ENCODE measurements around the gene TNRC18.
"Not testable (repeated sequence)": the region's sequence is repeated elsewhere in the genome, so short reads cannot be mapped to it uniquely, and the experiment has no call there.

TNRC18 gene

GRCh38 chr7:5361446-5362127 lies 62.0 kb downstream of the TNRC18 start:
- Histone ChIP-seq H3K27me3 (replicated peaks; ENCODE audit: control insufficient read depth, insufficient read depth, low read length, poor library complexity, severe bottlenecking) (no peaks in the 10 kb centered on the region), H3K27ac (ENCODE audit: insufficient read depth, low read length, poor library complexity, severe bottlenecking) (no peak overlapping the region), H3K9me3 (ENCODE audit: control insufficient read depth, low read length) (no peaks in the 10 kb centered on the region), H3K4me3 (ENCODE audit: insufficient read depth, low read depth, low read length, poor library complexity, severe bottlenecking) (no peak overlapping the region), H3K36me3 (ENCODE audit: control insufficient read depth, insufficient read depth, low read length) (peaks cover 51% of the 10 kb centered on the region), H3K4me1 (ENCODE audit: control insufficient read depth, insufficient read depth, low read length, poor library complexity, severe bottlenecking) (no peaks in the 10 kb centered on the region)
- DNase-seq: no peak

GRCh38 chr7:5360971-5361370 lies 62.7 kb downstream of the TNRC18 start:
- Histone ChIP-seq H3K27me3 (replicated peaks; ENCODE audit: control insufficient read depth, insufficient read depth, low read length, poor library complexity, severe bottlenecking) (no peaks in the 10 kb centered on the region), H3K4me3 (ENCODE audit: insufficient read depth, low read depth, low read length, poor library complexity, severe bottlenecking) (no peak overlapping the region), H3K4me1 (ENCODE audit: control insufficient read depth, insufficient read depth, low read length, poor library complexity, severe bottlenecking) (no peaks in the 10 kb centered on the region), H3K36me3 (ENCODE audit: control insufficient read depth, insufficient read depth, low read length) (peaks cover 57% of the 10 kb centered on the region), H3K27ac (ENCODE audit: insufficient read depth, low read length, poor library complexity, severe bottlenecking) (no peak overlapping the region), H3K9me3 (ENCODE audit: control insufficient read depth, low read length) (no peaks in the 10 kb centered on the region)
- DNase-seq: no peak

- Histone ChIP-seq H3K9me3 (ENCODE audit: control insufficient read depth, low read length) (no peaks in the 10 kb centered on the region), H3K27me3 (replicated peaks; ENCODE audit: control insufficient read depth, insufficient read depth, low read length, poor library complexity, severe bottlenecking) (no peaks in the 10 kb centered on the region), H3K36me3 (ENCODE audit: control insufficient read depth, insufficient read depth, low read length) (peaks cover 59% of the 10 kb centered on the region), H3K4me3 (ENCODE audit: insufficient read depth, low read depth, low read length, poor library complexity, severe bottlenecking) (no peak overlapping the region), H3K4me1 (ENCODE audit: control insufficient read depth, insufficient read depth, low read length, poor library complexity, severe bottlenecking) (no peaks in the 10 kb centered on the region), H3K27ac (ENCODE audit: insufficient read depth, low read length, poor library complexity, severe bottlenecking) (no peak overlapping the region)
- no peak for DNase-seq
Measured at GRCh38 chr7:5360451-5360850, 63.2 kb downstream of the TNRC18 start.

GRCh38 chr7:5360021-5360420 lies 63.6 kb downstream of the TNRC18 start:
- H3K36me3 ChIP-seq (ENCODE audit: control insufficient read depth, insufficient read depth, low read length): peaks cover 63% of the 10 kb centered on the region
- H3K27ac ChIP-seq (ENCODE audit: insufficient read depth, low read length, poor library complexity, severe bottlenecking); H3K4me3 ChIP-seq (ENCODE audit: insufficient read depth, low read depth, low read length, poor library complexity, severe bottlenecking); H3K4me1 ChIP-seq (ENCODE audit: control insufficient read depth, insufficient read depth, low read length, poor library complexity, severe bottlenecking); H3K27me3 ChIP-seq (replicated peaks; ENCODE audit: control insufficient read depth, insufficient read depth, low read length, poor library complexity, severe bottlenecking); DNase-seq; H3K9me3 ChIP-seq (ENCODE audit: control insufficient read depth, low read length): not testable (repeated sequence)

GRCh38 chr7:5359344-5359743 lies 64.3 kb downstream of the TNRC18 start:
- no peak overlapping the region for H3K4me3 ChIP-seq (ENCODE audit: insufficient read depth, low read depth, low read length, poor library complexity, severe bottlenecking)
- no peaks in the 10 kb centered on the region for H3K9me3 ChIP-seq (ENCODE audit: control insufficient read depth, low read length)
- H3K36me3 ChIP-seq (ENCODE audit: control insufficient read depth, insufficient read depth, low read length): peaks cover 65% of the 10 kb centered on the region
- H3K27ac ChIP-seq (ENCODE audit: insufficient read depth, low read length, poor library complexity, severe bottlenecking): no peak overlapping the region
- DNase-seq: no peak
- no peaks in the 10 kb centered on the region for H3K4me1 ChIP-seq (ENCODE audit: control insufficient read depth, insufficient read depth, low read length, poor library complexity, severe bottlenecking)
- no peaks in the 10 kb centered on the region for H3K27me3 ChIP-seq (replicated peaks; ENCODE audit: control insufficient read depth, insufficient read depth, low read length, poor library complexity, severe bottlenecking)

GRCh38 chr7:5357951-5358350 lies 65.7 kb downstream of the TNRC18 start:
- Histone ChIP-seq H3K4me1 (ENCODE audit: control insufficient read depth, insufficient read depth, low read length, poor library complexity, severe bottlenecking) (no peaks in the 10 kb centered on the region), H3K27me3 (replicated peaks; ENCODE audit: control insufficient read depth, insufficient read depth, low read length, poor library complexity, severe bottlenecking) (no peaks in the 10 kb centered on the region), H3K36me3 (ENCODE audit: control insufficient read depth, insufficient read depth, low read length) (peaks cover 71% of the 10 kb centered on the region), H3K4me3 (ENCODE audit: insufficient read depth, low read depth, low read length, poor library complexity, severe bottlenecking) (no peak overlapping the region), H3K27ac (ENCODE audit: insufficient read depth, low read length, poor library complexity, severe bottlenecking) (no peak overlapping the region), H3K9me3 (ENCODE audit: control insufficient read depth, low read length) (no peaks in the 10 kb centered on the region)
- no peak for DNase-seq

GRCh38 chr7:5356751-5357119 lies 66.9 kb downstream of the TNRC18 start:
- H3K4me3 ChIP-seq (ENCODE audit: insufficient read depth, low read depth, low read length, poor library complexity, severe bottlenecking): no peak overlapping the region
- peaks cover 75% of the 10 kb centered on the region for H3K36me3 ChIP-seq (ENCODE audit: control insufficient read depth, insufficient read depth, low read length)
- DNase-seq: no peak
- no peaks in the 10 kb centered on the region for H3K4me1 ChIP-seq (ENCODE audit: control insufficient read depth, insufficient read depth, low read length, poor library complexity, severe bottlenecking)
- no peak overlapping the region for H3K27ac ChIP-seq (ENCODE audit: insufficient read depth, low read length, poor library complexity, severe bottlenecking)
- H3K27me3 ChIP-seq (replicated peaks; ENCODE audit: control insufficient read depth, insufficient read depth, low read length, poor library complexity, severe bottlenecking): no peaks in the 10 kb centered on the region
- no peaks in the 10 kb centered on the region for H3K9me3 ChIP-seq (ENCODE audit: control insufficient read depth, low read length)

GRCh38 chr7:5354460-5355232 lies 69.0 kb downstream of the TNRC18 start:
- Histone ChIP-seq H3K4me1 (ENCODE audit: control insufficient read depth, insufficient read depth, low read length, poor library complexity, severe bottlenecking) (no peaks in the 10 kb centered on the region), H3K4me3 (ENCODE audit: insufficient read depth, low read depth, low read length, poor library complexity, severe bottlenecking) (no peak overlapping the region), H3K27ac (ENCODE audit: insufficient read depth, low read length, poor library complexity, severe bottlenecking) (no peak overlapping the region), H3K27me3 (replicated peaks; ENCODE audit: control insufficient read depth, insufficient read depth, low read length, poor library complexity, severe bottlenecking) (no peaks in the 10 kb centered on the region), H3K9me3 (ENCODE audit: control insufficient read depth, low read length) (no peaks in the 10 kb centered on the region), H3K36me3 (ENCODE audit: control insufficient read depth, insufficient read depth, low read length) (peaks cover 75% of the 10 kb centered on the region)
- no peak for DNase-seq

GRCh38 chr7:5352440-5353010 lies 71.1 kb downstream of the TNRC18 start:
- no peaks in the 10 kb centered on the region for H3K4me1 ChIP-seq (ENCODE audit: control insufficient read depth, insufficient read depth, low read length, poor library complexity, severe bottlenecking)
- H3K27me3 ChIP-seq (replicated peaks; ENCODE audit: control insufficient read depth, insufficient read depth, low read length, poor library complexity, severe bottlenecking): no peaks in the 10 kb centered on the region
- no peaks in the 10 kb centered on the region for H3K9me3 ChIP-seq (ENCODE audit: control insufficient read depth, low read length)
- peaks cover 58% of the 10 kb centered on the region for H3K36me3 ChIP-seq (ENCODE audit: control insufficient read depth, insufficient read depth, low read length)
- H3K27ac ChIP-seq (ENCODE audit: insufficient read depth, low read length, poor library complexity, severe bottlenecking): no peak overlapping the region
- no peak overlapping the region for H3K4me3 ChIP-seq (ENCODE audit: insufficient read depth, low read depth, low read length, poor library complexity, severe bottlenecking)
- no peak for DNase-seq
